Stimulated activated CD8-positive, alpha-beta memory T cell treated with anti-CD3 and anti-CD28 coated beads, Interleukin-4, amount 100 ng/mL, for 1 hour (primary cell): ENCODE measurements around the gene CDRT4.
"Not testable (repeated sequence)": the region's sequence is repeated elsewhere in the genome, so short reads cannot be mapped to it uniquely, and the experiment has no call there.

Experiments used
- DNase-seq, 2 donors: peaks; one replicate each; pipeline ENCODE4 v3.0.0-alpha.2; 2020; ENCODE audit warnings: low read depth in 2 of 2, low spot score in 1 of 2

The CDRT4 gene

DNA sequence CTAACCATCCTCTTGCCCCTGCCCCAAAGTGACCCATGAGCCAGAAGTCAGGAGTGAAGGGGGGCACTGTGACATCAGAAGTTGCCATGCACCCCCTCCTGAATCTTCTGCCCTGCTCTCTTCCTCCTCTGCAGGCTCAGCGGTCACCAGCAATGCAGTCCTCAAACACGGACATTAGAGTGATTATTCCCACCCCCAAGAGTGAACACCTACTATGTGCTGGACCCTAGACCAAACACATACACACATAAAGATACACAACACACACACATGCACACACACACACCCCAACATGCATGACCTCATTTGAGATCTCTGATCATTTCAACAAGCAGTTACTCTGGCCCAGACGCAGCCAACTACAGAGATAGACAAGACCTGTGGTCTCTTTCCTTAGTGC is at the start of gene CDRT4:
CDRT4 (minus strand) TSS at position 30 of the 400 bp plus-strand sequence. CDS start 27,383 bp downstream, outside the sequence.
- no peak for DNase-seq

DNA sequence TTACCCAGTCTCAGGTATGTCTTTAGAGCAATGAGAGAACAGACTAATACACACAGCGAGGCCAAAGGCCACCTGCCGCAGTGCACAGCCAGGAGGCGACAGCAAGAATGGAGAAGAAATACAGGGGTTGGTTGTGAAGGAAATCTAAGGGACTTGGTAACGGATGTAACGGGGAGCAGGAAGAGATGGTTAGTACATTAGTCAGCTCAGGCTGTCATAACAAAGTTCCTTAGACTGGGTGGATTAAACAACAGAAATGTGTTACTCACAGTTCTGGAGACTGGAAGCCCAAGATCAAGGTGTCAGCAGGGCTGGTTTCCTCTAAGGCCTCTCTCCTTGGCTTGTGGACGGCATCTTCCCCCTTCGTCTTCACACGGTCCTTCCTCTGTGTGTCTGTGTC is 48.7 kb upstream of the CDRT4 start:
- DNase-seq: no peak

DNA sequence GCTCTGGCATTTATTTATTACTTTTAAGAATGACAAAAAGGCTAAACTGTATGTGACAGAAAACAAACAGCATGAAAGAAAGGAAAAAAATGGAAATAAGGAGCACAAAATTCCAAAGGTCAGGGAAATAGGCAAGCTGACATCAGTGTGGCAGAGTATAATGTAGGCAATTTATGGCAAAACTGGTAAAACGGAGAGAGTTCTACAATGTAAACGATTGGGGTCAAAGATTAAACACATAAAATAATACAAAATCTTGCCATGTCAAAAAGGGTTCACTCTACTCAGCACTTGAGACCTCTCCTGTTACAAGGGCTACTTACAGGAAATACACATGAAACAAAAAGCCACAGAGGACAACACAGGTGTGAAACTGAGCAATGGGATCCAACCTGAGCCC is 47.0 kb upstream of the CDRT4 start:
- DNase-seq: no peak

DNA sequence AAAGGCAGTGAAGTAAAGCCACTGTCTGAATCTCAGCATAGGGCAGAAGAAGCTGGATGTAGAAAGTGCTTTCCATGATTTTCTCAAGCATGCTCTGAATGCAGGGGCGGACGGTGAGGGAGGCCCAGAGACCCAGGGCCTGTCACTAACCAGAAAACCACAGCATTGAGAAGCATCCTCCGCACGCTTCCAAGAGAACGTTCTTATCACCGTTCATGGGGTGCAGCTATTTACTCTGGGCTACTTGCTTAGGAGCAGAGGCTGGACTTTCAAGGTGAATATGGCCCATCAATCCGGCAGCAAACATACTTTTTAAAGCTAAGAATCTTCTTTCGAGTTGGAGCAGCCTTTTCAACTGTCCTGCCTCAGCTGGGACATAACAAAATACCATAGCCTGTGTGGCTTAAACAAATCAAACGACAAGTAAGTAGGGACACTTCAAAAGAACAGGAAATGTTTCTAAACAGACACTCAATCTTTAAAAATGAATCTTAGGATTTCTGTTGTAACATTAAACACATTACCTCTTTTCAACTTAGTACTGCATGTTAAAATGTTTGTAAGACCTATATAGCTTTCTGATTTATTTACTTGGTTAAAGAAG is 46.5 kb upstream of the CDRT4 start:
- DNase-seq: no peak

DNA sequence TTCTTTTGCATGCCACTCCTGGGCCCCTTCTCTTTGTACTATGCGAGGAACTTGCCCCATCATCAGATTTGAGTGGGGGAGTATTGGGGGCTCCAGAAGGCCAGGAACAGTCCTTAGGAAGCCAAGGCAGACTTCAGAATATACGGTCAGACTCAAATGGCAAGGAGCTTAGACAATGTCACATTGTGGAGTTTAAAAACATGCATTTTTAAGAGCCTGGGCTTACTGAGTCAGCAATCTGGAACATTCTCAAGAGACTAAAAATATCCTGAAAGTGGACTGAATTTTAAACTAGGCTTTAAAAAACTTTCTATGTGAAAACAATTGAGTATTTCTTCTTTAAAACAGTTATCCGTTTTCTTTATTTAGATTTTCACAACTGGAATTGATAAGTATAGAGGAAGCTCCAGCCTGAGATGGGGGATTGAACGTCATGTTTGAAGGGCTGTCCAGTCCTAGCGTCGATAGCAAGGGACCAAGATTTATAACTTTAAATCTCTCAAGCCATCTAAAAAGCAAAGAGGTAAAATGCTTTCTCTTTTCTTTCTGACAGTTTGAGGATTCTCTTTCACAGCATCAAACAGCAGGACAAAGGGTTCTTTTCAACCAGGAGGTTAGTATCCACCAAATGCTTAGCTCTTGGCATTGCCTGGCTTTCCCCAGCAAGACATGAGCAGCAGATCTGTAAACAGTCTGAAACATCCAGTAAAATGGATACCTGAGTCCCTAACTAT is 45.8 kb upstream of the CDRT4 start:
- DNase-seq: no peak

DNA sequence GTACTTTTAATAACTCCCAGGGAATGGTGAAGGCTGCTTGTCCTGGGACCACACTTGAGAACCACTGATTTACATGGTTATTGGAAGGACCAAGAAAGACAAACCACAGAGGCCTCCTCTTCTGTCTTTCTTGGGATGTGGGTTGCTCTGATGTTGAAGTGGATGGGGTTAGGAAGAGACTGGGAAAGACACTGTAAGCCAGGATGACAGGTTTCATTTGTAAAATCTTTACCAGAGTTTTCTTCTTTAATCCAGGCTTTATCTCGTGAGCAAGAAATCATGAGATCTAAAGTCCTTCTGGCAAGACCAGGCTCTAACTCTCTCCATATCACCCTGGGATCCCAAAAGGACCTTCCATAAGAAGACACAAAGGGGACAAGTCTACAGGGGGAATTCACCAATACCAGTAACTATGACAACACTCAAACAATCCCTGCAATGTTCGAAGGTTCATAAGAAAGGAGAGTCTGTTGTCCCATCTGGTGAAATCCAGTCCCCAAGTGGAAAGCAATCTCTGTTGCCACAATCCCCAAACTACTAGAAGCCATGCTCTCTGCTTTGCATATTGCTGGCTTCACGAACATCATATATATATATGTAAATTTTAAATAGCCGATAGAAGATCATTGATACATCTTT is 44.8 kb upstream of the CDRT4 start:
- DNase-seq: no peak

DNA sequence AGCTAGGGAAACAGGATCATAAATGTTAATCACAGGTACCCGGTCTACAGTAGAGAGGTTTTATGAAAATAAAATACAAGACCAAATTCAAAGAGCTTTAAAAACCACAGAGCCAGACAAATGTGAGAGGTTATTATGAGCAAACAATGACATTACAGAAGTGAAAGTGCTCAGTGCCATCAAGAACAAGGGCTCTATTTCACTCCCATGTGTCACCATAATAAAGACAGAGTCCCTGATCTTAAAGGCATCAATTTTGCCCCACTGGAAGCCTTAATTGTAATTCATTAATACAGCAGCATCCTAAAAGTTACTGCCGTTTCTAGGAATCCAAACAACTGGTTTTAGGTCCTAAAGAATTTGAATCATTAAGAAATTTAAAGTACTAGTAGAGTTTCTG is 43.7 kb upstream of the CDRT4 start:
- no peak for DNase-seq

DNA sequence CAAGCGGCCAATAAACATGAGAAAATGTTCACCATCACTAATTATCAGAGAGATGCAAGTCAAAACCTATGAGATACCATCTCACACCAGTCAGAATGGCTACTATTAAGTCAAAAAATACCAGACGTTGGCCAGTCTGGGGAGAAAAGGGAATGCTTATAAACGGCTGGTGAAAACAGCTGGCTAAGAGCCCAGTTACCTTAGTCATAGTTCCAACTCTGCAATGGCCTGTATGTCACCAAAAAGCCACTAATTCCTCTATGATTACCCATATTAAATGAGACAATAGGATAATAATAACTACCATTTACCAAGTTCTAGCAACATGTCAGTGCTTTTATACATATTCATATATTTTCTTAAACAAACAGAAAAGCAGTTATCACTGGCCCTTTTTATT is 42.9 kb upstream of the CDRT4 start:
- no peak for DNase-seq

DNA sequence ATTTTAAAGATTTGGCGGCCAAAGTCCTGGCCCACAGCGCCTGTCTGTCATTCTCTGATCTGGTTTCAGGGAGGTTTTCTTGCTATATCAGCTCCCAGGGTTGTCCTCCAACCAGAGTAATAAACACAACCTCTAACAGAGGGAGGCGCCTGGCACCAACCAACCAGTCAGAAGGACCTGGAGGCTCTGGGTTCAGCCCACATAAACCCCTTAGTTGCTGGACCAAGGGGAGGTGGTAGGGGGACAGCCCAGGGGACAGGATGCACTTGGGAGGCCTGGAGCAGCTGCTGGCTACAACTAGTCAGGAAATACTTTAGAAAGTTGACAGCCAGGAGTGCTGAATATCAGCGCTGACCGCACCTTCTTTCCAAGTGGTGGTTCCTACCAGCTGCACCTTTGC is 41.7 kb upstream of the CDRT4 start:
- DNase-seq: no peak

DNA sequence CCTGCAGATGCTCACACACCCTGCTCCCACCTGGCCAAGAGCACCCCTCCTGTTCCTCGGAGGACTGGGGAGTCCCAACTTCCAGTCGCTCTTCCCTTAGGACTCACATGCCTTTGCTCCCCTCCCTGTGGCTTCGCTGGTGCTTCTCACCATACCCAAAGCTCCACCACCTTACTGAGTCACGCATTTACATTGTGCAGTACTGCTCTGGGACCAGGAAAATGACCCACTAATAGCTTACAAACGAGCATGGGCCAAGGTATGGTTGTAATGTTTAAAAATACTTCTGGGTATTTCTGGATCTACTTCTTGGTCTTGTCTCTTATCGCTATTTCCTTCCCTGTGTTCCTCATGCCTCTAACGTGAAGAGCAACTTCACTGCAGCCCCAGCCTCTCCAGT is 41.0 kb upstream of the CDRT4 start:
- no peak for DNase-seq

DNA sequence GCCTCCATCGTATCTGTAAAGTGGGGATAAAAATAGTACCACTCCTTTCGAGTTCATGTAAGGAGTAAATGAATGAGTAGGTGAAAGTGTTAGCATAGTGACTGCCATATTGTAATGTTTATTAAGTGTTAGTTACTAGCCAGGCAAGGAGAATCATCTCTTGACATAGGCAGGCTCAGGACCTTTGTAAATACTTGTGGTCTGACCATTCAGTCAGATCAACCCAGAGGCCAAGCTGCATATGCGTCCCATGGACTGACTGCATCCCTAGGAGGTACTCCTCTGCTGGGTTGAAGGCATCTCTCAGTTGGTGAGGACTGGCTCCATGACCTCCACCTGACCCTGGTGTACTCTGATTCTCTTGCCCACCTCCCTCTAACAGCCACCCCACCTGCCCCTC is 40.5 kb upstream of the CDRT4 start:
- no peak for DNase-seq

DNA sequence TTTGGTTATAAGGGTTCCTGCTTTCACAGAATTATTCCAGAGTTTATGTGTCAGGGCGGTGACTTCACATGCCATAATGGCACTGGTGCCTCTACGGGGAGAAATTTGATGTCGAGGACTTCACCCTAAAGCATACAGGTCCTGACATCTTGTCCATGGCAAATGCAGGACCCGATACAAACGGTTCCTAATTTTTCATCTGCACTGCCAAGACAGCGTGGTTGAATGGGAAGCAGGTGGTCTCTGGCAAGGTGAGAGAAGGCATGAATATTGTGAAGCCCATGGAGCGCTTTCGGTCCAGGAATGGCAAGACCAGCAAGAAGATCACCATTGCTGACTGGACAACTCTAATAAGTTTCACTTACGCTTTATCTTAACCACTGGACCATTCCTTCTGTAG is 39.6 kb upstream of the CDRT4 start:
- no peak for DNase-seq

DNA sequence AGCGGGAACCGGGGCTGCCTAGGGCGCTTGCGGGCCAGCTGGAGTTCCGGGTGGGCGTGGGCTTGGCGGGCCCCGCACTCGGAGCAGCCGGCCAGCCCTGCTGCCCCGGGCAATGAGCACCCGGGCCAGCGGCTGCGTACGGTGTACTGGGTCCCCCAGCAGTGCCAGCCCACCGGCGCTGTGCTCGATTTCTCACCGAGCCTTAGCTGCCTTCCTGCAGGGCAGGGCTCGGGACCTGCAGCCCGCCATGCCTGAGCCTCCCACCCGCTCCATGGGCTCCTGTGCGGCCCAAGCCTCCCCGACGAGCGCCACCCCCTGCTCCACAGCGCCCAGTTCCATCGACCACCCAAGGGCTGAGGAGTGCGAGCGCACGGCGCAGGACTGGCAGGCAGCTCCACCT is 38.3 kb upstream of the CDRT4 start:
- not testable (repeated sequence) for DNase-seq

DNA sequence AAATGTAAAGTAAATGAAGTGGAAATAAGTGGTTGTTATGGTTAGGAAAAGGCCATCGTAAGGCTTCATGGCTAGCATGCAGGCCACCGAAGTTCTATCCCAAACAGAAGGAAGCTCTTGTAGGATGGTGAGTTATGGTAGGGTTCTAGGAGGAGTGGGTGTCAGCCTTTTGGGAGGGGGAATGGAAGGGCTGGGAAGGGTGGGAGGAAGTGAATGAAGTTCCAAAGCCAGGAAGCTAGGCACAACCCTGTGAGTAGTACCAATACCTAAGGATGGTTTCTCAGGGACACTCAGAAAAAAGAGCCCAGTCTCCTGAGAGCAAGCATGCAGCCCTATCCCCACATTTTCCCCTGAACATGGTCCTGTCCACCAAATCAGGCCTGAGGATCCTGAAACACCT is 36.3 kb upstream of the CDRT4 start:
- DNase-seq: no peak

DNA sequence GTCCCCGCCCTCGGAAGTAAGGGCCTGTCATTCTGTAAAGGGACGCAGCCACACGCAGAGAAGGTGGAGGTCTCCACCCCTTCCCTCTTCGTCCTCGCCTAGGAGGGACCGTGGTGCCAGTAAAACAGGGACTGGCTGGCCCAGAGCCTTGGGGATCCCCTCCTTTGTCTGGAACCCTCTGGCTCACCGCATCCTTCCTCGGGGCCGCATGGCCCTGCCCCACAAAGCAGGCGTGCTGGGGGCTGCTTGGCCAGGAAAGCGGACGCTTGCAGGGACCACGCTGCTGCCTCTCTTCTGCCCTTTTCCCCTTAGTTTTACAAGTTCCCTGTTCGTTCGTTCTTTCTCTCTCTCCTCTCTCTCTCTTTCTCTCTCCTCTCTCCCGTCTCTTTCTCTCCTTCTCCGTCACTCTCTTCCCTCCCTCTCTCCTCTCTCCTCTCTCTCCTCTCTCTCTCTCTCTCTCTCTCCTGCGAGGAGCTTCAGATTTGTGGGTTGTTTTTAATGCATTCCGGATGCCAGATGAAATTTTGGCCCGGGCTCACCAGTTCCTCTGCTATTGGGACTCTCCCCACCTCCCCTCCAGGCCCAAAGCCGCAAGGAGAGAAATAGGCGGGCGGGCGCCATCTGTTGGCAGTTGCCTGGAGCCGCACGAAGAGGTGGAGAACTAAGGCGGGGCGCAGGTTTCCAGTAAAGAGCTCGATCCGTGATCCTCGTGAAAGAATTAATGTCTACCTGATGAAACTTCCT is 35.1 kb upstream of the CDRT4 start:
- peak; percentile 29 to 43 for DNase-seq

DNA sequence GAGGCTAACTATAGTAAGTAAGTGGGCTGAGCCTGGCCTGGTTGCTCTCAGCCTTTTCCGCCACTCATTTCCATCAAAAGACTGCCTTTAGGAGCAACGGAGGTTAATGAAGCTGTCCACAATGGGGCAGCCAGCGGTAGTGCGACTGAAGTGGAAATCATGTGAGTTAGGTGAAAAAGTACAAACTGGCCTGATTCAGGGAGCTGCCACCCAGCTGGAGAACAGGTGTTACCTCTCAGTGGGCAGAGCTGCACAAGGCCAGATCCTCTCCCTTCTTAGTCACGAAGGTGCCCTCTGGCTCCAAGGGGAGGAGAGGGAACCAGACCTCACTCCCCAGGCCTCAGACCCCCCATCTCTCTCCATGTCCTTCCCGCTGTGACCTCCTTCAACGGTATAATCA is 34.4 kb upstream of the CDRT4 start:
- no peak for DNase-seq

DNA sequence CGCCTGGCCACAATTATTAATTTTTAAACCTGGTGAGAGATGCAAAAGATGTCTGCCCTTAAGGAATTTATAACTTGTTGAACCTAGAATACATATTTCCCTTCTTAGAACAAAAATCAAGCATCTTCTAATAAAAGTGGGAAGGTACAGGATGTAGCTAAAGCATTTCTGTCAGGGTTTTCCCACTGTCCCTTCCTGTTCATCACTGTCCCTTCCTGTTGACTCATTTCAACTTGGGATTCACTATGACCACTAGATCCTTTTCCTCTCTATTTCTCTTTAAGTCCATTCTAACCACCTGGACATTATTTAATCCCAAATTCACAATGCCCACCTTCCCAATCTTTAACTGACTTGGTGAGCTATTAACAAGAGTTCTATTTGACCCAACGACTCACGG is 33.9 kb upstream of the CDRT4 start:
- no peak for DNase-seq

DNA sequence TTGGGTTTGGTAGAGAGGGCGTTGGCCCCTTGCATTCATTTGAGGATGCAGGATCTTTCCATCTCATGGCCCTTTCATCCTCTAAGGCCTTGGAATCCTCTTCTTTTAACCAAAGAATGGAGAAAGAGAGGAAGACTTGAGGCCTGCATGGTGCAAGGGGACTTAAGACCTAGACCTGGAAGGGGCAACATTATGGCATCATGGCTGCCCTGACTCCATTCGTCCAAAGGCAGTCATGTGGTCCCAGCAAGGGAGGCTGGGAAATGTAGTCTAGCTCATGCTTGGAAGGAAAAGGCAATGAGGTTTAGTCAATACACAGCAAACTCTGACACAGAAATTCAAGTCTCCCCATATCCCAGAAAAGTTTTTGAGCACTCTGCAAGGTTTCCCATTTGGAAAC is 30.7 kb upstream of the CDRT4 start:
- DNase-seq: no peak

DNA sequence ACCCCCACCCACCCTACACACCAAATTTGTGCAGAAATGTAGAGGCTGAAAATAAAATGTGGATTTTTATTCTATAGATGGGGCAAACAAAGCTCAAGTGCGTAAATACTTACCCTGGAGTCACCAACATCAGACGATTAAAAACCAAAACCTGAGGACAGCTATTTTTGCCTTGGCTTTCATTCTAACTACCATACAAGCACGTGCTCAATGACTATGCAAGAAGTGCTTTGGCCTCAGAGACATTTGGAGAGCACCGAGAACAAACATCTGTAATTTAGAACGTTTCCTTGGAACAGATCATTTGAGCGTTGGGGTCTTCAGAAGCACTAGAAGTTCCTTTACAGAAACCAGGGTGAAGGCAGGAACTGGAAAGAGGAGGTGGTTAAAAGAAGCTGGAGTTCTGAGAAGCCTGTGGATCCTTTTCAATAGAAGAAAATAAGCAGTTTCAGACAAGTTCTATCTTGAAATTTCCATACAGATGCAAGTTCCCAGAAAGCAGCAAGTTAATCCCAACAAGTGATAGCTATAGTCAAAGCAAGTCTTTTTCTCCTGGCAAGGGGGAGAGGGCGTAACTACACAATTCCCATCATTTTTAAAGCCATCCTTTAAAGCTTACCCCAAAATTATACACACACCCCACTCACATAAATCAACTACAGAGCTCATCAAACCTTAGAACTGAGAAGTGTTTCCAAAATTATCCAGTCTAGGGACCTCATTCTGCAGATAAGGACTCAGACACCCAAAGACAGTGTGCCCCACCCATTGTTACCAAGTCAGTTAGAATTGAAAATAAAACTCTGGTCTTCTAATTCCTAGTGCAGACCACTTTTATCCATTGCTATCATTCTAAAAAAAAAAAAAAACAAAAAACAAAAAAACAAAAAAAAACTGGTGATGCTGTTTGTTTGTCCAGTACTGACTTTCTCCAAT is 29.6 kb upstream of the CDRT4 start:
- no peak for DNase-seq

DNA sequence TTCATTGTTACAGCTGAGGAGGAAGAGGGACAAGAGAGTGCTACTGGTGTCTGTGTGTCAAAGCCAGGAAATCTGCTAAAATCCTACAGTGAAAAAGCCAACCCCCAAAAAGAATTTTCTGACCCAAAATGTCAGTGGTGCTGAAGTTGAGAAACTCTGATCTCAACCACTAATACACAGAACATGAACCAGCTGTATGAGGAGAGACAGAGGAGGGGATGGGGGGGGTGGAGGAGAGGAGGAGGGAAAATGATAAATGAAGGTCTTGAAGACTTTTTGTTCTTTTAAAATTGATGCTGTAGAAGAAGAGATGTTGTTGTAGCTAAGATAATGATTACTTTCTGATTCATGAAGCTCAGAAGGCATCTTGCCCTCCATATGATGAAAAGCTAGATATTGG is 27.4 kb upstream of the CDRT4 start:
- no peak for DNase-seq

DNA sequence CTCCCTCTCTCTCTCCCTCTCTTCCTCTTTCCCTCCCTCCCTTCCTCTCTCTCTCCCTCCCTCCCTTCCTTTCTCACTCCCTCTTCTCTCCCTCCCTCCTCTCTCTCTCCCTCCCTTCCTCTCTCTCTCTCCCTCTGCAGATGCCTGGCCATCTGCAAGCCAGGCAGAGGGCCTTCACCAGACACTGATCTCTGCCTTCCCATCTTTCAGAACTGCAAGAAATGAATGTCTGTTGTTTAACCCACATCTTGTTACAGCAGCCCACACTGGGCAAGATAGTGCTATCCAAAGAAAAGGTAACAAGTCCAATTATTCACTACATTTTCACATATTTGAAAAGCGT is 26.2 kb upstream of the CDRT4 start:
- DNase-seq: no peak
